Prostate gland (tissue), 2 donors: ENCODE data around the gene OTOG.

Experiments
- POLR2A ChIP-seq: fragments of 450-650 bp; IDR thresholded peaks from one replicate; pipeline ENCODE4 v1.6.1; 2016; ENCODE audit warnings: antibody characterized with exemption, mild to moderate bottlenecking
- TF ChIP-seq, protein P1 (sequence below), 4 experiments: fragments of 200-600 bp in 2 of 4; fragments of 450-650 bp in 2 of 4; sonication (generic) in 2 of 4; IDR thresholded peaks; 1 replicate in 3 of 4; 2 replicates in 1 of 4; pipeline ENCODE4 v1.5.1; 2016 to 2019; ENCODE audit warnings: antibody characterized with exemption in 4 of 4, mild to moderate bottlenecking in 2 of 4, moderate library complexity in 2 of 4

DNA sequence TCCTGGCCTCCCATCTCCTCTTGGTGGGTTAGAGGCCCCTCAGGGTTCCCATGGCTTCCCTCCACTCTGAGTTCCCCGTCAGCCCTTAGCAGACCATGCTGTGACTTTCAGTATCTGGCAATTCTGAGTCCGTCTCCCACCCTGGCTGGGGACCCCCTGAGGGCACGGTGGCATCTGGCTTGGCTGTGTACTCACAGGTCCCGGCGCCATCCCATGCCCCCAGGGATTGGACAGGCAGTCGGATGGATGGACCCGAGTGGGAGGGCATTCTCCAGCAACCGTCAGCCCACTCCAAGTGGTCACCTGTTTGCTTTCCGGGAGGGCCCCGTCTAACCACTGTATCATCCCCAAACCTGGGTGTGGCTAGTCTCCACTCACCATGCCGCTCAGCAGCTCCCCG lies 46.4 kb upstream of the OTOG start:
- TF ChIP-seq, protein P1, sequence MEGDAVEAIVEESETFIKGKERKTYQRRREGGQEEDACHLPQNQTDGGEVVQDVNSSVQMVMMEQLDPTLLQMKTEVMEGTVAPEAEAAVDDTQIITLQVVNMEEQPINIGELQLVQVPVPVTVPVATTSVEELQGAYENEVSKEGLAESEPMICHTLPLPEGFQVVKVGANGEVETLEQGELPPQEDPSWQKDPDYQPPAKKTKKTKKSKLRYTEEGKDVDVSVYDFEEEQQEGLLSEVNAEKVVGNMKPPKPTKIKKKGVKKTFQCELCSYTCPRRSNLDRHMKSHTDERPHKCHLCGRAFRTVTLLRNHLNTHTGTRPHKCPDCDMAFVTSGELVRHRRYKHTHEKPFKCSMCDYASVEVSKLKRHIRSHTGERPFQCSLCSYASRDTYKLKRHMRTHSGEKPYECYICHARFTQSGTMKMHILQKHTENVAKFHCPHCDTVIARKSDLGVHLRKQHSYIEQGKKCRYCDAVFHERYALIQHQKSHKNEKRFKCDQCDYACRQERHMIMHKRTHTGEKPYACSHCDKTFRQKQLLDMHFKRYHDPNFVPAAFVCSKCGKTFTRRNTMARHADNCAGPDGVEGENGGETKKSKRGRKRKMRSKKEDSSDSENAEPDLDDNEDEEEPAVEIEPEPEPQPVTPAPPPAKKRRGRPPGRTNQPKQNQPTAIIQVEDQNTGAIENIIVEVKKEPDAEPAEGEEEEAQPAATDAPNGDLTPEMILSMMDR (IDR thresholded peaks at IDR 0.05), result no peak
- no peak for TF ChIP-seq POLR2A
